IMR-90 (cell line): ENCODE measurements around the gene GRIFIN. TPM values are rescaled to one million over a fixed set of nuclear protein-coding genes. Genes with fewer than 3 reads are reported as not detected.

Experiments
- ATAC-seq: fragments of 200-7000 bp; cut with Tn5 transposase; 2 replicates; pipeline ENCODE4 v1.9.1; 2020; ENCODE audit warnings: low read depth, mild to moderate bottlenecking, moderate library complexity
- BruUV-seq: library from RNA; stranded (reverse); fragments of 400-500 nt; replicated peaks from 2 replicates; lab custom pipeline; 2021; lab: Mats Ljungman, UMichigan
- CTCF ChIA-PET: fragments of 300-600 bp; formaldehyde crosslinking; extraction: SDS; loops from one replicate; lab custom pipeline; 2021; ENCODE audit warnings: antibody characterized with exemption; lab: Yijun Ruan, JAX
- POLR2A ChIA-PET: fragments of 300-600 bp; sonication (Branson Sonifier 250); formaldehyde crosslinking; loops from one replicate; lab custom pipeline; 2022; ENCODE audit warnings: antibody characterized with exemption; ENCODE audit not compliant: unreplicated experiment; lab: Charles Lee
- DNase-seq: peaks from one replicate; pipeline ENCODE4 v3.0.0; 2013
- H2AFZ ChIP-seq: replicated peaks from 2 replicates; pipeline ENCODE3; 2013; ENCODE audit warnings: low read length, mild to moderate bottlenecking; ENCODE audit not compliant: poor library complexity
- H2AK5ac ChIP-seq: 2 replicates; pipeline ENCODE4 v1.6.1; 2013; ENCODE audit warnings: low read depth, low read length, inconsistent platforms
- H2AK9ac ChIP-seq: replicated peaks from 2 replicates; pipeline ENCODE3; 2013; ENCODE audit warnings: mild to moderate bottlenecking, low read depth, low read length, moderate library complexity; ENCODE audit not compliant: poor library complexity
- H2BK120ac ChIP-seq: 2 replicates; pipeline ENCODE4 v1.6.1; 2013; ENCODE audit warnings: low read depth, low read length, inconsistent platforms
- H2BK15ac ChIP-seq: 3 replicates; pipeline ENCODE4 v1.6.1; 2013; ENCODE audit warnings: low read depth, low read length, inconsistent platforms
- H2BK20ac ChIP-seq: 2 replicates; pipeline ENCODE4 v1.6.1; 2013; ENCODE audit warnings: low read depth, mild to moderate bottlenecking, inconsistent platforms, low read length, moderate library complexity
- H2BK5ac ChIP-seq: 2 replicates; pipeline ENCODE4 v1.6.1; 2013; ENCODE audit warnings: mild to moderate bottlenecking, low read depth, low read length, inconsistent platforms; ENCODE audit not compliant: poor library complexity, severe bottlenecking
- H3K14ac ChIP-seq: replicated peaks from 2 replicates; pipeline ENCODE4 v1.6.1; 2013; ENCODE audit warnings: low read depth, low read length, inconsistent platforms
- H3K18ac ChIP-seq: 2 replicates; pipeline ENCODE4 v1.6.1; 2013; ENCODE audit warnings: low read depth, low read length, control low read depth
- H3K23ac ChIP-seq: 2 replicates; pipeline ENCODE4 v1.6.1; 2013; ENCODE audit warnings: low read depth, low read length, inconsistent platforms
- H3K27ac ChIP-seq: 2 replicates; pipeline ENCODE4 v1.5.1; 2013; ENCODE audit warnings: mild to moderate bottlenecking, control low read depth, low read length; ENCODE audit not compliant: insufficient read depth
- H3K27me3 ChIP-seq: 2 replicates; pipeline ENCODE4 v1.6.1; 2013; ENCODE audit warnings: low read length; ENCODE audit not compliant: control insufficient read depth, insufficient read depth
- H3K36me3 ChIP-seq: 2 replicates; pipeline ENCODE4 v1.6.1; 2013; ENCODE audit warnings: low read length, mixed read lengths; ENCODE audit not compliant: control insufficient read depth, insufficient read depth
- H3K4ac ChIP-seq: 2 replicates; pipeline ENCODE4 v1.6.1; 2013; ENCODE audit warnings: low read depth, low read length, inconsistent platforms
- H3K4me1 ChIP-seq: 2 replicates; pipeline ENCODE4 v1.6.1; 2013; ENCODE audit warnings: low read length, mixed read lengths; ENCODE audit not compliant: control insufficient read depth, insufficient read depth
- H3K4me2 ChIP-seq: 2 replicates; pipeline ENCODE4 v1.6.1; 2013; ENCODE audit warnings: low read depth, mild to moderate bottlenecking, control low read depth, low read length, moderate library complexity
- H3K4me3 ChIP-seq: 2 replicates; pipeline ENCODE4 v1.5.1; 2013; ENCODE audit warnings: low read depth, mild to moderate bottlenecking, control low read depth, low read length, moderate library complexity; ENCODE audit not compliant: insufficient read depth
- H3K56ac ChIP-seq: 2 replicates; pipeline ENCODE4 v1.6.1; 2013; ENCODE audit warnings: low read length, inconsistent platforms; ENCODE audit not compliant: insufficient read depth; ENCODE audit errors: extremely low read depth
- H3K79me1 ChIP-seq, 2 experiments: 2 replicates each; pipeline ENCODE4 v1.6.1; 2013; ENCODE audit warnings: low read length in 2 of 2, inconsistent platforms in 1 of 2, low read depth in 1 of 2
- H3K9ac ChIP-seq: 2 replicates; pipeline ENCODE4 v1.6.1; 2013; ENCODE audit warnings: low read depth, low read length, control low read depth
- H3K9me1 ChIP-seq: 2 replicates; pipeline ENCODE4 v1.6.1; 2013; ENCODE audit warnings: low read length, inconsistent platforms; ENCODE audit not compliant: insufficient read depth
- H3K9me3 ChIP-seq: 2 replicates; pipeline ENCODE4 v1.6.1; 2013; ENCODE audit warnings: low read length; ENCODE audit not compliant: control insufficient read depth, insufficient read depth
- H4K20me1 ChIP-seq: 2 replicates; pipeline ENCODE4 v1.6.1; 2013; ENCODE audit warnings: low read length, inconsistent platforms; ENCODE audit not compliant: insufficient read depth
- H4K5ac ChIP-seq: 2 replicates; pipeline ENCODE4 v1.6.1; 2013; ENCODE audit warnings: mild to moderate bottlenecking, low read depth, low read length, control low read depth
- H4K8ac ChIP-seq, 2 experiments: 2 replicates each; pipeline ENCODE4 v1.6.1; 2013; ENCODE audit warnings: low read depth in 2 of 2, low read length in 2 of 2, control low read depth in 1 of 2, inconsistent platforms in 1 of 2
- H4K91ac ChIP-seq: 2 replicates; pipeline ENCODE4 v1.6.1; 2013; ENCODE audit warnings: low read depth, low read length, inconsistent platforms; ENCODE audit not compliant: insufficient read depth
- BHLHE40 ChIP-seq: fragments of 150-350 bp; IDR thresholded peaks from 2 replicates; pipeline ENCODE4 v1.6.1; 2016; ENCODE audit warnings: mild to moderate bottlenecking, low read depth, low read length
- CEBPB ChIP-seq: IDR thresholded peaks from 2 replicates; pipeline ENCODE4 v1.6.1; 2012; ENCODE audit warnings: low read depth, low read length, improper control_type of control experiment
- NFE2L2 ChIP-seq: fragments of 150-350 bp; IDR thresholded peaks from 2 replicates; pipeline ENCODE4 v1.6.1; 2016; ENCODE audit warnings: low read depth, mild to moderate bottlenecking, low read length
- RAD21 ChIP-seq: IDR thresholded peaks from 2 replicates; pipeline ENCODE4 v1.6.1; 2012; ENCODE audit warnings: low read length, improper control_type of control experiment
- RCOR1 ChIP-seq: IDR thresholded peaks from 2 replicates; pipeline ENCODE4 v1.6.1; 2012; ENCODE audit warnings: mild to moderate bottlenecking, low read length, improper control_type of control experiment; ENCODE audit not compliant: insufficient replicate concordance
- WGBS, 2 experiments: methylation state at CpG; one replicate each; pipeline versions ENCODE4 v1.1.5 to v1.1.7; 2013; ENCODE audit warnings: missing lambda C conversion rate in 2 of 2; ENCODE audit not compliant: insufficient read length in 1 of 2; ENCODE audit errors: extremely low coverage in 2 of 2; 5-methylcytosine and 5-hydroxymethylcytosine counted together
- dilution Hi-C: fragments of 300-500 bp; cut with HindIII; formaldehyde crosslinking; loops from one replicate; pipeline ENCODE4 v1.14.3; 2018; ENCODE audit warnings: low sequenced_read_pairs; ENCODE audit not compliant: unreplicated experiment
- in situ Hi-C: fragments of 300-500 bp; cut with MboI; formaldehyde crosslinking; loops from 3 replicates; pipeline ENCODE4 v1.14.3; 2019; ENCODE audit warnings: low sequenced_read_pairs, inconsistent platforms, mixed read lengths
- intact Hi-C: fragments of 100-400 bp; cut with micrococcal nuclease; formaldehyde crosslinking; loops from 2 replicates; pipeline ENCODE4 v1.10.0; 2022
- polyA plus RNA-seq, 3 experiments: library from polyadenylated mRNA; depleted of rRNA; stranded (reverse); fragments of >200 nt; gene quantifications; 2 replicates each; pipeline ENCODE4 v1.2.3, GENCODE V29; 2012; ENCODE audit warnings: low replicate concordance in 1 of 3
- total RNA-seq: library from RNA; depleted of rRNA; stranded (reverse); fragments of >200 nt; gene quantifications from 2 replicates; pipeline ENCODE4 v1.2.3, GENCODE V29; 2012

The GRIFIN gene
- total and polyA plus RNA-seq, 2 of the 4 experiments (the other 2 are of a cell fraction) = not detected

DNA sequence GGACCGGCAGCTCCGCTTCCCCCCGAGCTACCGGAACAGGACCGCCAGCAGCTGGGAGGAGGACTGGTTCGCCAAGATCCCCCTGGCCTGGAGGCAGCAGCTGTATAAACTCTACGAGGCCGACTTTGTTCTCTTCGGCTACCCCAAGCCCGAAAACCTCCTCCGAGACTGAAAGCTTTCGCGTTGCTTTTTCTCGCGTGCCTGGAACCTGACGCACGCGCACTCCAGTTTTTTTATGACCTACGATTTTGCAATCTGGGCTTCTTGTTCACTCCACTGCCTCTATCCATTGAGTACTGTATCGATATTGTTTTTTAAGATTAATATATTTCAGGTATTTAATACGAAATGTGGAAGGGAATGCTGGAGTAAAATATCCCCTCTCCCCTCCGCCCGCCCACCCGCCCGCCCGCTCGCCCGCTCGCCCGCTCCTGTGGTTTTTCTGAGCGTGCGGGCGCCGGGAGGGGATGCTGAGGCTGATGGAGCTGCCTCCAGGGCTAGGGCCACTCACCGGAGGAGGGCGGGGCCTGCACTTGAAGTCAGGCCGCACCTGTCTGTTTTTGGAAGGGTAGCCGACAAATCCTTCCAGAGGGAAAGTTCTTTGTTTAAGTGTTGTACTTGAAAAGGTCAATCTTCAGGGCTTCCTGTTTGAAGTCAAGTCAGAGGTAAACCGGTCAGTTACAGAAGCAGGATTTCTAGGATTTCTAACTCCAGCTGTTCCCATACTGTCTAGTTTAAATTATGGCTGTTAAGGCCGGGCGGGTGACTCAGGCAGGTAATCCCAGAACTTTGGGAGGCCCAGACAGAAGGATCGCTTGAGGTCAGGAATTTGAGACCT lies 42.3 kb downstream of the GRIFIN start:
- CTCF ChIA-PET = no interaction called here
- 96% methylated on average over 16 of the region's 42 CpGs; no CpG with 5 or more reads in 1 of the 2 experiments for WGBS, 2 experiments

More for the DNA sequence above, 42.3 kb downstream of the GRIFIN start:
- no peaks in the 10 kb centered on the region for H3K27me3 ChIP-seq
- no peak overlapping the region for H3K27ac ChIP-seq
- DNase-seq (no peak), ATAC-seq (no peak)
- no peak overlapping the region for H2AFZ ChIP-seq
- no peak overlapping the region for H4K5ac ChIP-seq
- no peaks in the 10 kb centered on the region for H3K4me1 ChIP-seq
- H4K91ac ChIP-seq = no peak overlapping the region
- no peak overlapping the region for H3K4me2 ChIP-seq
- H2BK15ac ChIP-seq = no peak overlapping the region
- no peak overlapping the region for H2AK9ac ChIP-seq
- no peak overlapping the region for H2BK120ac ChIP-seq
- in situ Hi-C loops (no loop called here), intact Hi-C loops (no loop called here), dilution Hi-C loops (no loop called here)
- H3K4me3 ChIP-seq = no peak overlapping the region
- no TSS peak for BruUV-seq
- H3K36me3 ChIP-seq = peaks cover 30% of the 10 kb centered on the region
- POLR2A ChIA-PET = no interaction called here
- no peak overlapping the region for H3K56ac ChIP-seq
- H3K4ac ChIP-seq = no peak overlapping the region
- peaks cover 6% of the 10 kb centered on the region; the same call in 1 of the 2 replicates for H4K20me1 ChIP-seq
- H3K9me1 ChIP-seq = 0 out of 2 replicates have a peak, but pooled peaks cover 3% of the 10 kb centered on the region
- H3K18ac ChIP-seq = no peak overlapping the region
- peaks cover 0 to 3% of the 10 kb centered on the region in 2 experiments; a peak in 3 of 4 replicates for H3K79me1 ChIP-seq
- no peak overlapping the region for H2BK20ac ChIP-seq
- no peak overlapping the region for H3K14ac ChIP-seq
- peaks cover 7% of the 10 kb centered on the region for H3K9me3 ChIP-seq
- TF ChIP-seq NFE2L2 = no peak
- TF ChIP-seq BHLHE40 = no peak
- no peak for TF ChIP-seq CEBPB
- no peak for TF ChIP-seq RCOR1
- TF ChIP-seq RAD21 = no peak
- no peak overlapping the region for H3K23ac ChIP-seq
- H4K8ac ChIP-seq = no peak overlapping the region
- no peak overlapping the region for H2AK5ac ChIP-seq
- no peak overlapping the region for H3K9ac ChIP-seq
- no peak overlapping the region for H2BK5ac ChIP-seq
